ENCODE results near the gene EML3.

- TF ChIP-seq SIN3A (conservative IDR thresholded peaks at IDR 0.05 in 1 of 2, IDR thresholded peaks at IDR 0.05 in 1 of 2; ENCODE audit: low read depth in 1 of 2, low read length in 2 of 2) (0 out of 4 replicates have a peak, but pooled peaks of 1 of the 2 experiments have one; percentile 19), CTCF (IDR thresholded peaks at IDR 0.05; ENCODE audit: control extremely low read depth in 1 of 3, insufficient read depth in 1 of 3, low read depth in 1 of 3, low read length in 3 of 3) (no peak), CBX8 (IDR thresholded peaks at IDR 0.05; ENCODE audit: borderline replicate concordance, low read depth, low read length) (no peak), EP300 (IDR thresholded peaks at IDR 0.05; ENCODE audit: borderline replicate concordance in 1 of 2, low read depth in 2 of 2, low read length in 2 of 2) (no peak), GABPA (IDR thresholded peaks at IDR 0.05; ENCODE audit: borderline replicate concordance, insufficient read depth, low read length) (no peak), CHD2 (IDR thresholded peaks at IDR 0.05; ENCODE audit: low read length) (no peak), BRCA1 (IDR thresholded peaks at IDR 0.05; ENCODE audit: low read depth, low read length) (no peak), EGR1 (IDR thresholded peaks at IDR 0.05; ENCODE audit: borderline replicate concordance, low read depth, low read length) (no peak), TAF1 (IDR thresholded peaks at IDR 0.05; ENCODE audit: low read depth, low read length) (no peak), MAX (IDR thresholded peaks at IDR 0.05) (no peak), CEBPB (IDR thresholded peaks at IDR 0.05; ENCODE audit: low read depth, low read length) (no peak)
Observed at GRCh38 chr11:62601122-62601371, 11.5 kb downstream of the EML3 start.
